ENCODE results near the gene RASA1. TPM values are rescaled to one million over a fixed set of nuclear protein-coding genes. Genes with fewer than 3 reads are reported as not detected.
"Not testable (repeated sequence)": the region's sequence is repeated elsewhere in the genome, so short reads cannot be mapped to it uniquely, and the experiment has no call there.

Gene RASA1
- total RNA-seq, 3 donors from 2014 or later = 17.7 to 19.6 (median 19.1) TPM

DNA sequence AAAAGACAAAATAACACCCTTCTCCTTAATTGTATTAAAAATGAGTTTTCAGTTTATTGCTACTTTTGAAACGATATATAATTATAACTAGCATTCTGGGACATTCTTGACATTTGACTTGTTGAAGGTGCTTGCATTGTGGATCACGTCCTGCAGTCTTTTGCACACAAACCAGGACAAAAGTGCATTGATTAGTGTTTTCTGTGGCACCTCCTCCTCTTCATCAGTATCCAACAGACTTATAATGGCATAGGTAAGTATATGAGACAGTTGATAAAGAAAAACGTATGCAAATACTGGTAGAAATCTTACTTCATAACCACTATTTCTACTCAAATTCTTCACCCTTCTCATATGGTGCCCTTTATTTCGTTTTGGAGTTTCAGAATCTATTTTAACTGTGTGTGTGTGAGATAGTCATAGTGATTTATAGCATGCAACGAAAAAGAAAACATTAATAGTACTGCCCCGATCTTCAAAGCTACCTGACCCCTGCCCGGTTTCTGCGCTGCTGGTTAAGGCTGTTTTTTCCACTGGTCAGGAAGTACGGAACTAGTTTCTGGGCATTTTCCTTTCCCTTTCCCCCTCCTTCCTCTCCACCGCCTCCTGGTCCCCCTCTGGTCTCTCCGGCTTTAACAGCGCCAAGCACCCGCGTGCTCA, 639 bp upstream of the RASA1 start:
- DNase-seq (no peak), ATAC-seq (peak; percentile 6 to 20)
- no peaks in the 10 kb centered on the region for H3K36me3 Mint-ChIP-seq (ENCODE audit: insufficient read depth)
- peak overlapping the region; percentile 98 for H3K4me3 Mint-ChIP-seq
- no peaks in the 10 kb centered on the region for H3K9me3 Mint-ChIP-seq
- H3K27me3 Mint-ChIP-seq (ENCODE audit: low read depth) = no peaks in the 10 kb centered on the region
- H3K4me1 Mint-ChIP-seq (ENCODE audit: low read depth) = peaks cover 31% of the 10 kb centered on the region

DNA sequence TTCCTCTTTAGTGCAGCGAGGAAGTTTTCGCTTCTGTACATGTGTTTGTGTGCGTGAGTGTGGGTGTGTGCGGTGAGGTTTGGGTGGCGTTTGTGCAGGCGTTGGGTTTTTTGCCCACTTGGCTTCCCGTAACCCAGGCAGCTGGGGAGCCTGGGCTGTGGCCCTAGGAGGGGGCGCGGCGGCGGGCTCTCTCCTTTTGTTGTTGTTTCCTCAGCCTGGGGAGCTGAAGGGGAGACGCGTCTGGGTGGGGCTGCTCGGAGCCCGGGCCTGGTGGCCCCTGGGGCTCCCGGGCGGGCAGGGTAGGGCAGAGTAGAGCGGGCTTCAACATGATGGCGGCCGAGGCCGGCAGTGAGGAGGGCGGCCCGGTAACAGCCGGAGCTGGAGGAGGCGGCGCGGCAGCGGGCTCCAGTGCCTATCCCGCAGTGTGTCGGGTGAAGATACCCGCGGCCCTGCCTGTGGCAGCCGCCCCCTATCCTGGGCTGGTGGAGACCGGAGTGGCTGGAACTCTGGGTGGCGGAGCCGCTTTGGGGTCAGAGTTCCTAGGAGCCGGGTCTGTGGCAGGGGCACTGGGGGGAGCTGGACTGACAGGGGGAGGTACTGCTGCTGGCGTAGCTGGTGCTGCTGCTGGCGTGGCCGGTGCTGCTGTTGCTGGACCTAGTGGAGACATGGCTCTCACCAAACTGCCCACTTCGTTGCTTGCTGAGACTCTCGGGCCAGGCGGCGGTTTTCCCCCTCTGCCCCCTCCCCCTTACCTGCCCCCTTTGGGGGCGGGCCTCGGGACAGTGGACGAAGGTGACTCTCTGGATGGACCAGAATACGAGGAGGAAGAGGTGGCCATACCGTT, 665 bp downstream of the RASA1 start:
- Mint-ChIP-seq H3K4me1 (ENCODE audit: low read depth) (peaks cover 38% of the 10 kb centered on the region), H3K9me3 (no peaks in the 10 kb centered on the region)

DNA sequence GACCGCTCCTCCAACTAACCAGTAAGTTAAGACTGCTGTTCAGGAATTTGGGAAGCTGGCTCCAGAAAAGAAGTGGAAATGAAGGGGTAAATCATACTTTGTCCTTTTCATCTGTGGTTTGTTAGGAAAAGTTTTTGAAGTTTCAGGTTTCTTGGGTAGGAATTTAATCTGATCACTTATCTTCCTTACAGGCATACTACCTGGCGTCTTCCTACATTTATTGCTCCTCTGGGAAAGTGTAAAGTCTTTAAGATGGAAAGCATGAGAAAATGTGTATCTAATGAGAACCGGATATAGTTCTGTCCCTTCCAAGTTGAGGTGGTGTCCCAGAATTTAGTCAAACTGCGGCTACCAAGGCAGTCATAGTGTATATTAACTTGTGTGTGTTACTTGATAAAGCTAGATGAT, 1.3 kb downstream of the RASA1 start:
- DNase-seq (no peak), ATAC-seq (no peak)
- no peaks in the 10 kb centered on the region for H3K9me3 Mint-ChIP-seq
- peak overlapping the region; percentile 98 for H3K4me3 Mint-ChIP-seq
- H3K36me3 Mint-ChIP-seq (ENCODE audit: insufficient read depth) = no peaks in the 10 kb centered on the region
- peaks cover 43% of the 10 kb centered on the region for H3K4me1 Mint-ChIP-seq (ENCODE audit: low read depth)
- H3K27me3 Mint-ChIP-seq (ENCODE audit: low read depth) = no peaks in the 10 kb centered on the region

More for the DNA sequence above, 665 bp downstream of the RASA1 start:
- peak overlapping the region; percentile 98 for H3K4me3 Mint-ChIP-seq
- DNase-seq = peak; percentile 65
- no peaks in the 10 kb centered on the region for H3K36me3 Mint-ChIP-seq (ENCODE audit: insufficient read depth)
- H3K27me3 Mint-ChIP-seq (ENCODE audit: low read depth) = no peaks in the 10 kb centered on the region
- peak; percentile 66 to 72 for ATAC-seq

DNA sequence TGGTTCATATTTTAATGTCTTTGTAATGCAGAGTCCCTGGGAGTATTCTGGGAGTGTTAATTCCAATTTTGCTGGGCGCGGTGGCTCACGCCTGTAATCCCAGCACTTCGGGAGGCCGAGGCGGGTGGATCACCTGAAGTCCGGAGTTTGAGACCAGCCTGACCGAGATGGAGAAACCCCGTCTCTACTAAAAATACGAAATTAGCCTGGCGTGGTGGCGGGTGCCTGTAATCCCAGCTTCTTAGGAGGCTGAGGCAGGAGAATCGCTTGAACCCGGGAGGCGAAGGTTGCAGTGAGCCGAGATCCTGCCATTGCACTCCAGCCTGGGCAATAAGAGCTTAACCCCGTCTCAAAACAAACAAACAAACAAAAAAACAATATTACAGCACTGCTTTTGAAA, 3.2 kb downstream of the RASA1 start:
- not testable (repeated sequence) for ATAC-seq; H3K27me3 Mint-ChIP-seq (ENCODE audit: low read depth); DNase-seq; H3K36me3 Mint-ChIP-seq (ENCODE audit: insufficient read depth); H3K9me3 Mint-ChIP-seq
- Mint-ChIP-seq H3K4me1 (ENCODE audit: low read depth) (peaks cover 60% of the 10 kb centered on the region), H3K4me3 (peak overlapping the region; percentile 38)

DNA sequence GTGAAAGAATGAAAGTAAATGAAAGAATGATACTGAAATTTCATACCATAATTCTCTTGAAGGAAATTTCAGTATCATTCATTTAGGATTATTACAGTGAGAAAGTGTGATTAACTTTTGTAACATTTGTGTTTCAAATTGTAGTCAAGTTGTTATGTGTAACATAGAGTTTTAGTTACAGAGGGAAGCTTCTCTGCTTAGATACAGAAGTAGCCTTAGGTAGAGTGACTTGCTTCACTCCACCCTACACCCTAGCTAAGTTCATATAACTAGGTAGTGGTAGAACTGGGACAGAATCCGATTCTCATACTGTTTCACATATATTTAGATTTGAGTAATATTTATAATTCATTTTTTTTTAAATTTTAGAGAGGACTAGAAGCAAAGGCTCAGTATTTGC, 9.0 kb downstream of the RASA1 start:
- Mint-ChIP-seq H3K4me3 (no peak overlapping the region), H3K4me1 (ENCODE audit: low read depth) (peaks cover 61% of the 10 kb centered on the region), H3K36me3 (ENCODE audit: insufficient read depth) (peaks cover 19% of the 10 kb centered on the region), H3K27me3 (ENCODE audit: low read depth) (no peaks in the 10 kb centered on the region), H3K9me3 (no peaks in the 10 kb centered on the region)
- DNase-seq (no peak), ATAC-seq (peak; percentile 23 to 32)

DNA sequence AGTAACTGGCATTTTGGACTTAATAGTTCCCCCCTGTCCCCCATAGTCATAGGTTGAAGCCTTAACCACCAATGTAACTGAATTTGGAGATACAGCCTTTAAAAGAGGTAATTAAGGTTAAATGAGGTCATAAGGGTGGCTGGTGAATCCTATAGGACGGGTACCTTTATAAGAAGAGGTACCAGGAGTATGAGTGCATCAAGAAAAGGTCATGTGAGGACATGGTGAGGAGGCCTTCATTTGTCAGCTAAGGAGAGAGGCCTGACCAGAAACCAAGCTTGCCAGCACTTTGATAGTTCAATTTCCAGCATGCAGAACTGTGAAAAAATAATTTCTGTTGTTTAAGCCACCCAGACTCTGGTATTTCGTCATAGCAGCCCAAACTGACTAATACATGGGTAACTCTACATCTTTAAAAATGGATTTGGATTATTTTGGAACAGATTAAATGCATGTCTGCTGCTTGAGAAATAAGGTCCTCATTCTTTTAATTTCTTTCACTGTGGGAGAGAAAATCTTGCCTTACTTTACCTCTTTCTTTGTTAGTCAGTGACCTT, 9.7 kb downstream of the RASA1 start:
- ATAC-seq = peak in 1 of 2 donors; percentile 32
- Mint-ChIP-seq H3K4me1 (ENCODE audit: low read depth) (peaks cover 63% of the 10 kb centered on the region), H3K4me3 (no peak overlapping the region)

DNA sequence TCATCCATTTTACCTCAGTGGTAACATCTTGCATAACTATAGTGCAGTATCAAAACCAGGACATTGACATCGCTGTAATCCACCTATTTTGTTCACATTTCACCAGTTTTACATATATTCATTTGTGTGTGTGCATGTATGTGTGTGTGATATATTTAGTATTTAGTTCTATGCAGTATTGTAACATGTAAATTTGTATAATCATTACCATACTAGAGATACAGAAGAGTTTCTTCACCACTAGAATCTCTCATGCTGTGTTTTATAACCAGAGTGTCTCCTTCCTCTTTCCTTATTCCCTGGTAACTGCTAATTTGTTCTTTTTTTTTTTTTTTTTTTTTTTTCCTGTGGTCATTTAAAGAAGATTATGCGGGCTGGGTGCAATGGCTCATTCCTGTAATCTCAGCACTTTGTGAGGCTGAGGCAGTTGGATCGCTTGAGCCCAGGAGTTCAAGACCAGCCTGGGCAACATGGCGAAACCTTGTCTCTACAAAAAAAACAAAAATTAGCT, 11.0 kb downstream of the RASA1 start:
- Mint-ChIP-seq H3K4me3 (no peak overlapping the region), H3K4me1 (ENCODE audit: low read depth) (peaks cover 67% of the 10 kb centered on the region), H3K27me3 (ENCODE audit: low read depth) (no peaks in the 10 kb centered on the region), H3K9me3 (no peaks in the 10 kb centered on the region), H3K36me3 (ENCODE audit: insufficient read depth) (peaks cover 19% of the 10 kb centered on the region)
- DNase-seq (no peak), ATAC-seq (no peak)

More for the DNA sequence above, 9.7 kb downstream of the RASA1 start:
- Mint-ChIP-seq H3K27me3 (ENCODE audit: low read depth) (no peaks in the 10 kb centered on the region), H3K36me3 (ENCODE audit: insufficient read depth) (peaks cover 19% of the 10 kb centered on the region), H3K9me3 (no peaks in the 10 kb centered on the region)
- DNase-seq = no peak

DNA sequence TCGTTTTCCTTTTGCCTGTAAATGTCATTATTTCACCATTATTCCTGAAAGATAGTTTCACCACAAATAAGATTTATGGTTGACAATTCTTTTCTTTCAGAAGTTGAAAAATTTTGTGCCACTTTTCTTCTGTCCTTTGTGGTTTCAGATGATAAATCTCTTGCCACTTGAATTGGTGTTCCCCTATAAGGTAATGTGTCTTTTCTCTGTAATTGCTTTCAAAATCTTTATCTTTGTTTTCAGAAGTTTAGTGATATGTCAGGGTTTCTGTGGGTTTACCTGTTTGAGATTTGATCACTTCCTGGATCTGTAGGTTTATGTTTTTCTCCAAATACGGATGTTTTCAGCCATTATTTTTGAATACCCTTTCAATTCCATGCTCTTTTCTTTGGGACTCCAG, 14.6 kb downstream of the RASA1 start:
- no peaks in the 10 kb centered on the region for H3K9me3 Mint-ChIP-seq
- peak; percentile 74 to 76 for ATAC-seq
- no peak for DNase-seq
- H3K4me3 Mint-ChIP-seq = peak overlapping the region; percentile 58
- H3K36me3 Mint-ChIP-seq (ENCODE audit: insufficient read depth) = peaks cover 19% of the 10 kb centered on the region
- H3K4me1 Mint-ChIP-seq (ENCODE audit: low read depth) = peaks cover 48% of the 10 kb centered on the region
- no peaks in the 10 kb centered on the region for H3K27me3 Mint-ChIP-seq (ENCODE audit: low read depth)

DNA sequence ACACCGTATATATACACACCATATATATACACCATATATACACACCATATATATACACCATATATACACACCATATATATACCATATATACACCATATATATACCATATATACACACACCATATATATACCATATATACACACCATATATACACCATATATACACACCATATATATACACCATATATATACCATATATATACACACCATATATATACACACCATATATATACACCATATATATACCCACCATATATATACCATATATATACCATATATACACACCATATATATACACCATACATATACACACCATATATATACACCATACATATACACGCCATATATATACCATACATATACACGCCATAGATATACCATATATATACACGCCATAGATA, 19.6 kb downstream of the RASA1 start:
- Mint-ChIP-seq H3K4me1 (ENCODE audit: low read depth) (peaks cover 46% of the 10 kb centered on the region), H3K36me3 (ENCODE audit: insufficient read depth) (peaks cover 20% of the 10 kb centered on the region), H3K9me3 (peaks cover 17% of the 10 kb centered on the region)
- DNase-seq; H3K27me3 Mint-ChIP-seq (ENCODE audit: low read depth); ATAC-seq; H3K4me3 Mint-ChIP-seq: not testable (repeated sequence)

DNA sequence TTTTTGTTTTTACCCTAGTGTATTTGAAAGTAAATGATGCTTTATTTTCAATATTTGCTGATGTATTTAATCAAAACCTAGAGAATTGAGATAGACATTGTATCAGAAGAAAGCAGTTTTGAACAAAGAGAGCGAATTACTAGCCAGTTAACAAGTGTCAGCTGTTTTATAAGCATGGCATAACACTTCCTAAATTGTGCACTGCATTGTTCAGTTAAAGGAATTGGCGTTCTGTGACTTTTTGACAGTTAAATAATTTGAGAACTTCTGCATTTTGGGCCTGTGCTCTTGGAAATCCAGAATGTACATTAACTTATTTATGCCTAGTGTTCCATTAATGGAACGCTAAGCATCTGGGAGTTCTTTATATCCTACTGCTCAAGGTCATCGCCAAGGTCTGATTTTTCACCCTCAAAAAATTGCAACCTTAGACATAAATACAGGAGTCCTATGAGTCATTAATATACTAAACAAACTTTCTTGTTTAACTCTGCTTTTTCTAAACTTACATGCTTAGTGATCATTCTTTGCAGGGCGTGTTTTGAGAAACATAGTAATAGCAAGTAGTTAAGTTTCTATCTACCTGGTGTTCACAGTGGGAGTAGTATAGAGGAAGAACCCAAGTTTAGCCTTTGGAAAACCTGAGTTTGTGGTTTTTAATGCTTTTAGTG, 31.1 kb downstream of the RASA1 start:
- H3K4me3 Mint-ChIP-seq = no peak overlapping the region
- no peak for DNase-seq
- peaks cover 5% of the 10 kb centered on the region for H3K9me3 Mint-ChIP-seq
- H3K36me3 Mint-ChIP-seq (ENCODE audit: insufficient read depth) = peaks cover 11% of the 10 kb centered on the region
- ATAC-seq = no peak
- peaks cover 81% of the 10 kb centered on the region for H3K4me1 Mint-ChIP-seq (ENCODE audit: low read depth)
- H3K27me3 Mint-ChIP-seq (ENCODE audit: low read depth) = no peaks in the 10 kb centered on the region

DNA sequence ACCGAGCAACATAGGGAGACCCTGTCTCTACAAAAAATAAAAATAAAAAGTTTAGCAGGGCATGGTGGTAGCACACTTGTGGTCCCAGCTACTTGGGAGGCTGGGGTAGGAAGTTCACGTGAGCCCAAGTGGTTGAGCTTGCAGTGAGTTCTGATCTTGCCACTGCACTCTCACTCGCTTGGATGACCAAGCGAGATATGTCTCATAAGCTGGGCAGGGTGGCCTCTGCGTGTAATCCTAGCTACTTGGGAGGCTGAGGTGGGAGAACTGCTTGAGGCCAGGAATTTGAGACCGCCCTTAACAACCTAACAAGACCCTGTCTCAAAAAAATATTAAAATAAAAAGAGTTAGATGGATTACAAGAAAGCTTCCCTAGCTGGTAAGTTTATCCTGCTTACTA, 32.5 kb downstream of the RASA1 start:
- peaks cover 5% of the 10 kb centered on the region for H3K9me3 Mint-ChIP-seq
- peaks cover 69% of the 10 kb centered on the region for H3K4me1 Mint-ChIP-seq (ENCODE audit: low read depth)
- peaks cover 22% of the 10 kb centered on the region for H3K36me3 Mint-ChIP-seq (ENCODE audit: insufficient read depth)
- DNase-seq = no peak
- H3K4me3 Mint-ChIP-seq = no peak overlapping the region
- no peaks in the 10 kb centered on the region for H3K27me3 Mint-ChIP-seq (ENCODE audit: low read depth)
- no peak for ATAC-seq

DNA sequence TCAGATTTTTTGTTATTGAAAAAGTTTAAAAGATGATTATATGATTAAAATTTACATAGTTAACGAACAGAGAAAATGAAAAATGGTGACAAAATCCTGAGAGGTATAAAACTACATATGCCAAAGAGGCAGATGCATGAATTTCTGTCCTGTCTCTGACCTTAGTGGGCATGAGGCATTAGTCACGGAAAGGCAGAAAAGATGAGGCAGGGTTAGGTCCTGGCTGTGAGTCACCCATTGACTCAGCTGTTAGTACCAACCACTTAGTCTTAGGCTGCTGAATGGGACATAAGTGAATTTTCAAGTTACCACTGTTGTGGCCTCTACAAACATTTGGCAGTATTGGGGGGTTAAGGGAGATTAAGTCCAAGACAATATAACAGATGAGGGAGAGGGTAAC, 33.1 kb downstream of the RASA1 start:
- ATAC-seq (peak; percentile 99 to 100), DNase-seq (peak; percentile 35)
- Mint-ChIP-seq H3K4me3 (no peak overlapping the region), H3K27me3 (ENCODE audit: low read depth) (no peaks in the 10 kb centered on the region), H3K36me3 (ENCODE audit: insufficient read depth) (peaks cover 27% of the 10 kb centered on the region), H3K9me3 (peaks cover 9% of the 10 kb centered on the region), H3K4me1 (ENCODE audit: low read depth) (peaks cover 69% of the 10 kb centered on the region)

DNA sequence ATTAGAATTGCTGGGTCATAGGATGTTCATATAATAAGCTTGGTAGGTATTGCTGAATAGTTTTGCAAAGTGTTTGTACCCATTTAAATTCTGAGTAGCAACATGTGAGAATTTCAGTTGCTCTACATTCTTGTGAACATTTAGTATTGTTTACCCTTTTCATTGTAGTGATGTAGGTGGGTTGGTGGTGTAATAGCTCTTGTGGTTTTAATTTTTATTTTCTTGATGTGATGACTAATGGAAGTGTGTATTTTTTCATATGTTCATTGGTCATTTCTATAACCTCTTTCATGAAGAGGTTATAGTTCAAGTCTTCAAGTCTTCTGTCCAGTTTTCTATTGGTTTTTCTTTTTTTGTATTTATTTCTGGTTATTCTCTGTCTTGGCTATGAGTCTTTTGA, 34.4 kb downstream of the RASA1 start:
- H3K4me1 Mint-ChIP-seq (ENCODE audit: low read depth) = peaks cover 66% of the 10 kb centered on the region

DNA sequence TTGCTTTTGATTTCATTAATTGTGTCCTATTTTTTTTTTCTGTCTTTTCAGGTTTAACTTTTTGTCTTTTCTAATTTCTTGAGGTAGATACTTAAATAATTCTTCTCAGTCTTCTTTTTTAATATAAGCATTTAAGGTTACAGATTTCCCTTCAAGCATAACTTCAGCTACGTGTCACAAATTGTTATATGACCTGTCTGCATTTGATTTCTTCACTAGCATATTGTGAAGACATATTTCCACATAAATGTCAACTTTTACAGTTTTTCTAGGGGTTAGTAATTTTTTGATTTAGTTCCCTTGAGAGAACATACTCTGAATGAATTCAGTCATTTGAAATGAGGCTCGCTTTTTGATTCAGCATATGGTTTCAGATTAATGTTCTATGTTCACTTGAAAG, 35.6 kb downstream of the RASA1 start:
- no peaks in the 10 kb centered on the region for H3K27me3 Mint-ChIP-seq (ENCODE audit: low read depth)
- peaks cover 37% of the 10 kb centered on the region for H3K36me3 Mint-ChIP-seq (ENCODE audit: insufficient read depth)
- peaks cover 62% of the 10 kb centered on the region for H3K4me1 Mint-ChIP-seq (ENCODE audit: low read depth)
- DNase-seq = no peak
- H3K9me3 Mint-ChIP-seq = peaks cover 6% of the 10 kb centered on the region
- H3K4me3 Mint-ChIP-seq = no peak overlapping the region
- no peak for ATAC-seq

More for the DNA sequence above, 34.4 kb downstream of the RASA1 start:
- peaks cover 33% of the 10 kb centered on the region for H3K36me3 Mint-ChIP-seq (ENCODE audit: insufficient read depth)
- ATAC-seq (no peak), DNase-seq (no peak)
- no peaks in the 10 kb centered on the region for H3K27me3 Mint-ChIP-seq (ENCODE audit: low read depth)
- H3K4me3 Mint-ChIP-seq = no peak overlapping the region
- peaks cover 7% of the 10 kb centered on the region for H3K9me3 Mint-ChIP-seq
